ENCODE results near the gene LCE3B. TPM values are rescaled to one million over a fixed set of nuclear protein-coding genes. Genes with fewer than 3 reads are reported as not detected.
"Not testable (repeated sequence)": the region's sequence is repeated elsewhere in the genome, so short reads cannot be mapped to it uniquely, and the experiment has no call there.

LCE3B gene
- total RNA-seq = not detected
- long read RNA-seq = 0 reads

- no peak for DNase-seq (ENCODE audit: low spot score)
Measured at GRCh38 chr1:152613511-152613910, at the start of gene LCE3B. TSS of gene LCE3B (plus strand) at chr1:152613811. CDS start at chr1:152613811, 0 bp downstream.

- DNase-seq (ENCODE audit: low spot score) = no peak
Measured at GRCh38 chr1:152565115-152565514, 48.5 kb upstream of the LCE3B start.

- DNase-seq (ENCODE audit: low spot score) = no peak
Measured at GRCh38 chr1:152565535-152566215, 47.9 kb upstream of the LCE3B start.

- DNase-seq (ENCODE audit: low spot score) = no peak
Measured at GRCh38 chr1:152566681-152567080, 46.9 kb upstream of the LCE3B start, which contains the start of gene LCE3E. TSS of gene LCE3E (minus strand) at chr1:152566780. CDS start at chr1:152566208, 572 bp downstream.

GRCh38 chr1:152577168-152577567 is 36.4 kb upstream of the LCE3B start:
- no peak for DNase-seq (ENCODE audit: low spot score)

DNA sequence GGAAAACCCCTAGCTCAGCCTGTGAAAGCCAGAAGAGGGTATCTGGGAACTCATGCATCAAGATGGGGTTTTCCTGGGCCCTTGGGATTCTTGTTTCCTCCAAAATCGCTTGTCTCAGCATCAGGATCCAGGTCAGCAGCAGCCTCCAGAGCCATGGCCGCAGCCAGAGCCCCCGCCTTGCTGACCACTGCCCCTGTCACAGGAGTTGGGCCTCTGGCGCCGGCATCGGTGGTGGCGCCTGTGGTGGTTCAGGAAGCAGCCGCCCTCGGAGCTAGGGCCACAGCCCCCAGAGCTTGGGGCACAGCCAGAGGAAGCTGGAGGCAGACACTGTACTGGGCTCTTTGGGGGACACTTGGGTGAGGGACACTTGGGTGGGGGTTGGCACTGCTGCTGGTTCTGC is 34.1 kb upstream of the LCE3B start:
- not testable (repeated sequence) for DNase-seq (ENCODE audit: low spot score)

DNA sequence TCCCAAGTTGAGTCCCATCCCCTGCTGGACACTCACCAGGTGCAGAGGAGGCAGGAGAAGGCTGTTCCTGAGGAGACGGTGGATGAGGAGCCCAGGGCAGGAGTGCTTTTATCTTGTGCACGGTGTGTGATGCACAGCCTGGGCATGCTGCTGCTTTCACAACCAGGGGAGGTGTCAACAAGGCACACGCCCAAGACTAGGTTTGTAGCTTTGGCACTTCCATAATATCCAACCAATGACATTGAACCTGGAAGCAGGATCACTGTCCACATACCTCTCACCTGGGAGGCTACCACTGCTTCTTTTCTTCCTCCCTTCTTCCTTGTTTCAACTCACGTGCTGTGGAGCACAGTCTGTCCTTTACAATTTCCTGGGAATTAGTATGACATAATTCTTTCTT is 33.2 kb upstream of the LCE3B start, which contains the start of gene LCE3D:
Gene LCE3D, minus strand, starts transcription at position 84 of the 400 bp plus-strand sequence. CDS start 580 bp downstream, outside the sequence.
- no peak for DNase-seq (ENCODE audit: low spot score)

DNA sequence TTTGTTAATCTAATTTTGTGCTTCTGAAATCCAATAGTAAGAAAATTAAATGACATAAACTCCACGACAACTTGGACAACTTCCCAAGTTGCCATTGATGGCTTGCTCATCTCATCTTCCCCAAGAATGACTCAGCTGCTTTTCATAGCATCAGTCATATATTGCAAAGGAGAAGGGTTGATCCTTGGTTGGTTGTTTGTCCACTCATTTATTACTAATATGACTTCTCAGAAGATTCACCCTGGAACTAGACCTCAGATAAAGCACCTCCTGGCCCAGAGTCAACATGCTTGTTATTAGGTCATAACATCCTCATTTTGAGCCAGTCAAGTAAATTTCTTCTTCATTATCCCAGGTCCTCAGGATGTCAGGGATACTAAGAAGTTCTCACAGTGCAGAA is 31.0 kb upstream of the LCE3B start:
- DNase-seq (ENCODE audit: low spot score) = no peak

DNA sequence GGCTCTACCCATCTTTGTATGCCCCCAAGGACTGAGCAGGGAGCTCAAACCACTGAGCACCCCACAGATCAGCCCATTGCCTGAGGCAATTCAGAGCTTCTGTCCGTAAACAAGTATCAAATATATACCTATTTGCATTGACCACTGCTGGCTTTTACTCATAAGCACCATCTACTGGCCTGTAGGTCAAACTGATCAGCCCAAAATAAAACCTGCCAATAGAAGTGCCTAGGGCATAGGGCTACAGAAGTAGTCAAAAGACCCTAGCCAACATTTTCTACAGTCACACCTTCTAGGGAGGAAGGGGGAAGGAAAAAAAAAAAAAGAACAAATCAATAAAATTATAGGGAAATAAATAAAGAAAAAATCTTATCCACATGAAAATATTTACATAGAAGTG is 28.0 kb upstream of the LCE3B start:
- DNase-seq (ENCODE audit: low spot score) = no peak

GRCh38 chr1:152596986-152597385 is 16.6 kb upstream of the LCE3B start:
- DNase-seq (ENCODE audit: low spot score) = no peak

GRCh38 chr1:152599934-152600333 is 13.7 kb upstream of the LCE3B start, which contains the start of gene LCE3C:
TSS of gene LCE3C (plus strand) at chr1:152600234. CDS start at chr1:152600732, 498 bp downstream.
- no peak for DNase-seq (ENCODE audit: low spot score)

DNA sequence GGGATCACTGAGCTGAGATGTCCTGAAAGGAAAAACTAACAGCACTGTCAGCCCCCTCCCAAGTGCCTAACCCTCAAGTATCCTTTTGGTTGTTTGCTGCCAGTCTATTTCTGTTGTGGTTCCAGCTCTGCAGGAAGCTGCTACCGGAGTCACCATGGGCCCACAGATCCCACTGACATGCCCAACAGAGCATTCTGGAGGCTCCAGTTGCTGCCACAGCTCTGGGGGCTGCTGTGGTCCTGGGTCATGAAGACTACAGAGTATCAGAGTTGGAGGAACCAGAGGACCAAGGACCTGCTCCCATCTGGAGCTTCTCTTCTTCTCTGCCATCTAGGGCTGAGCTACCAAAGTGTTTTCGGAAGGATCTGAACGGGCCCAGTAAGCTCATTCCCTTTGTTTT is 8.4 kb downstream of the LCE3B start:
- DNase-seq (ENCODE audit: low spot score) = no peak

- DNase-seq (ENCODE audit: low spot score) = no peak
Measured at GRCh38 chr1:152622803-152623202, 9.2 kb downstream of the LCE3B start, which contains the start of gene LCE3A. TSS of gene LCE3A (minus strand) at chr1:152623103. CDS start at chr1:152623103, 0 bp downstream.

DNA sequence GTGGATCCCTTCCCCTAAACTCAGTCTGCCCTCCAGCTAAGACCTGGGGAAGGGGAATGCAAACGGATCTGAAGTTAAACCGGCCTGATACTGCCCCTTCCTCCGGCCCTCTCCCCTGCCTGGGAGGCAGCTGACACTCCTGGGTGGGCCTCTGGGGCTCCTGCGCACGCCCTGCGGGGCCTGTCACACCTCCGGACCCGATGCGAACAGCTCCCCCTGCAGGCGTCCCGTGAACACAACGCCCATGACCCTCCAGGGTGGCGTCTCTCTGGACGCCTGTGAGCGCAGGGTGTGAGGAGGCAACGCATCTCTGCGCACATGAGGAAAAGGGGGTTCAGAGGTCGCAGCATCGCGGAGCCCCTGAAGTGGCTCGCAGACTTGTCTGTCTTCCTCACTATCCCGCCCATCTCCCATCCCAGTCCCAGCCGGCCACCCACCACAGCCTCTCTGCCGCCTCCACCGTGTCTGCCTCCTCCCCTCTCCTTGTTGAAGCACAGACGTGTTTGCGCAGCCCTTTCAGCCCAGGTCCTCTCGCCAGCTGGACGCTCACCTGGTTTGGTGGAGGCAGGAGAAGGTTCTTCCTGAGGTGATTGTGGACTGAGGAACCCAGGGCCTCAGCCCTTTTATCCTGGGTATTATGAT is 9.7 kb downstream of the LCE3B start:
- no peak for DNase-seq (ENCODE audit: low spot score)

- no peak for DNase-seq (ENCODE audit: low spot score)
Measured at GRCh38 chr1:152626744-152627143, 13.1 kb downstream of the LCE3B start.

DNA sequence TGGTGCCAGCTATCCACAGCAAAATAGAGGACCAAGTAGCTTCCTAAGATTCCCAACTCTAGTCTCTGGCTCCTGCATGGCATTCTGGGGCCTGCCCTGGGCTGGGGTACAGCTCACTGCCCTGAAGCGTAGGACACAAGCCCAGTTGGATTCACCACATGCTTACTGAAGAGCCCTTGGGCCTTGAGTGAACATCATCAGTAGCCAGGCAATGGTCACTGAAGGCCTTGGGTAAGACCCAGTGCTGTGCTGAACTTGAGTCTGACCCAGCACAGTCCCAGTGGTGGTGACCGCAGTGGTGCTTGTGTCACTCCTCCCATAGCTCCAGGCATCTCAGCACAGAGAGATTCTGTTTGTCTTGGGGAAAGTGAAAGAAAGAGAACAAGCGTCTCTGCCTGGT is 17.0 kb downstream of the LCE3B start:
- no peak for DNase-seq (ENCODE audit: low spot score)

GRCh38 chr1:152640351-152640750 is 26.7 kb downstream of the LCE3B start:
- no peak for DNase-seq (ENCODE audit: low spot score)

GRCh38 chr1:152643945-152644344 is 30.3 kb downstream of the LCE3B start:
- no peak for DNase-seq (ENCODE audit: low spot score)

- no peak for DNase-seq (ENCODE audit: low spot score)
Measured at GRCh38 chr1:152645146-152645545, 31.5 kb downstream of the LCE3B start.

DNA sequence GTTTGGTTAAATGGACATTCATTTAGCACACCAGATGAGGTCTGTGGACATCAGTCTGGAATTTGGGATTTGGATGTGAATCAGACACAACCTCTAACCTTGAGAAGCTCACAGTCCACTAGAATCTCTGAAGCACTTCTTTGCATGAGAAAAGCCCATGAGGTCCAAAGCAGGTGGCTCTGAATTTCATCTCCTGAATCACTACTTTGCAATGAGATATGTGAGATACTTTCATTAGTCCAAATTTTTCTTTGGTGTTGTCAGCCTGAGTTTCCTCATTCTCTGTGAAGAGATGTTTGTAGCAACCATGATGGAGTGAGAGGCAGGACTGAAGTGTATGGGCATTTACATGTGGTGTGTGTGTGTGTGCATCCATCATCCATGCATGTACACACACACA is 33.0 kb downstream of the LCE3B start:
- DNase-seq (ENCODE audit: low spot score) = no peak

- no peak for DNase-seq (ENCODE audit: low spot score)
Measured at GRCh38 chr1:152654110-152654509, 40.5 kb downstream of the LCE3B start.

DNA sequence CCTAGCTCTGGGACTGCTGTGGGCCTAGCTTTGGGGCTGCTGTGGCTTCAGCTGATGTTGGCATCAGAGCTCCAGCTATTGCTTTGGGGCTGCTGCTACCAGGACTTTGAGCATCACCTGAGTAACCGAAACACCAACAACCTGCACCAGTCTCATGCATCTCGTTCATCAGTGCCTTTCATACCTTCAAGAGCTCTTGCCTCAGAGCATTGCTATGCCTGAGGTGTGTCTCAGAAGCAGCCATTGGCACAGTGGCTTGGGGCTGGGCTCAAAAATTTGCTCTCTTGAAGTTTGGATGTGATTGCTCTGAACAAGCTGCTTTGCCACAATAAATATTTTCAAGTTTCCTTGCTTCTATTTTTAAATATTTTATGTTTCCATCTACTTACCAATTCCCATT is 42.8 kb downstream of the LCE3B start:
- DNase-seq (ENCODE audit: low spot score) = no peak

- no peak for DNase-seq (ENCODE audit: low spot score)
Measured at GRCh38 chr1:152657677-152658076, 44.1 kb downstream of the LCE3B start.
